HG03342 (cell line): ENCODE results near the gene PPL.
A peak's percentile ranks its signal among the peaks of the same experiment; 100 is the strongest.

Experiments
- ATAC-seq: cut with Tn5 transposase; IDR thresholded peaks from one replicate; pipeline ENCODE4 v1.9.1; 2021; ENCODE audit warnings: mild to moderate bottlenecking, moderate library complexity; ENCODE audit not compliant: unreplicated experiment

Gene PPL

DNA sequence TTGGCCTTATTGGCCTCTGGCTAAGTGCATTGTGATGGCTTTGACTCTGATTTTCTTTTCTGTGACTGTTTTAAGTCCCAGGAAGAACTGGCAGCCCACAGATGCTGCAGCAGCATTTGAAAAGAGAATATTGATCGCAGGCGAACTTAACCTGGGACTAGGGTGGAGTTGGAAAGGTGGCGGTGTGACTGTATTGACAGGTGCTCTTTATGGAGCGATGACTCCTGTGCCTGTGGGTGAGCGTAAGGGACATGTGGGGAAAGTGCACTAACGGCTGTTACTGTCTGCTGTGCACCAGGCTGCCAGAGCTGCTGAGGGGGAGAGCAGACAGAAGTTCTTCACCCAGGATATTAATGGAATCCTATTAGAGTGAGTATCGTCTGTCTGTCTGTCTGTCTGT, 68.4 kb downstream of the PPL start:
- ATAC-seq, result no peak

DNA sequence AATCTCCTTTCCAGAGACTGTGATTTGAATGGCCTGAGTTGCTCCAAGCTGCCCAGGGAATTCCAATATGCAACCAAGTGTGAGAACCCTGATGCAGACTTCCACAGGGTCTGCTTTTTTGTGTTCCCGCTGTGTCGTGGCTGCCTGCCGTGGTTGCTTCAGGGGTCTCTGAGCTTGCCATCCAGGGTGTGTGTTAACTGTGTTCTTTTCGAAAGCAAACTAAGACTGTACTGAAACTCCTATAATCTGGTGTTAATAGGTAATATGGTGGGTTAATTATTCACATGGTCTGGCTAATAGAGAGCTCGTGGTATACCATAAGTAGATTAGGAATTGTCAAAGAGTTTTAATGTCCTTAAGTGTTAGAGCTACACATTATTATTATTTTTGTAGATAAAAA, 68.9 kb downstream of the PPL start:
- ATAC-seq, result no peak

DNA sequence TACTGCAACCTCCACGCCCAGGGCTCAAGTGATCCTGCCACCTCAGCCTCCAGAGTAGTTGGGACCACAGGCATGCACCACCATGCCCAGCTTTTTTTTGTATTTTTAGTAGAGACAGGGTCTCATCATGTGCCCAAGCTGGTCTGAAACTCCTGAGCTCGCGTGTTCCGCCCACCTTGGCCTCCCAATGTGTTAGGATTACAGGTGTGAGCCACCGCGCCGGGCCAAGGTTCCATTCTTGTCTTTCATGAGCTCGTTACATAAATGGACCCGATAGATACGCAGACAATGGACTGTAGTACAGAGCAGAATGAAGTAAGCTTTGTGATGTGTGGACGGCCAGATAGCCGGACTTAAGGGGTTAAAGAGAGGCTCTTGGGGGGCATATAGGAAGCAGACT, 70.4 kb downstream of the PPL start:
- ATAC-seq, result no peak

DNA sequence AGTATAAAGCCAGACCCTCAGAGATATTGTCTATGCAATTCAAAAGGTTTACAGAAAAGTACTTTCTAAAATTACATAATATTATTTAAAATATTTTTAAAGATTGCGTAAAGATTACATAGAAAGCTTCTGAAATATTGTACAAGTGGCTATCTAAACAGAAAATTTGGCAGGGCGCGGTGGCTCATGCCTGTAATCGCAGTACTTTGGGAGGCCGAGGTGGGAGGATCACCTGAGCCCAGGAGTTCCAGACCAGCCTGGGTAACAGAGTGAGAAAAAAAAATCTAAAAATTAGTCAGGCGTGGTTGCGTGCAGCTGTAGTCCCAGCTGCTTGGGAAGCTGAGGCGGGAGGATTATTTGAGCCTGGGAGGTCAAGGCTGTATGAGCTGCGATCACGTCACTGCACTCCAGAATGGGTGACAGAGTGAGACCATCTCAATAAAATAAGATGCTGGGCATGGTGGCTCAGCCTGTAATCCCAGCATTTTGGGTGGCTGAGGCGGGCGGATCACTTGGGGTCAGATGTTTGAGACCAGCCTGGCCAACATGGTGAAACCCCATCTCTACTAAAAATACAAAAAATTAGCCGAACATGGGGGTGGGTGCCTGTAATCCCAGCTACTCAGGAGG, 71.6 kb downstream of the PPL start:
- ATAC-seq, result no peak

DNA sequence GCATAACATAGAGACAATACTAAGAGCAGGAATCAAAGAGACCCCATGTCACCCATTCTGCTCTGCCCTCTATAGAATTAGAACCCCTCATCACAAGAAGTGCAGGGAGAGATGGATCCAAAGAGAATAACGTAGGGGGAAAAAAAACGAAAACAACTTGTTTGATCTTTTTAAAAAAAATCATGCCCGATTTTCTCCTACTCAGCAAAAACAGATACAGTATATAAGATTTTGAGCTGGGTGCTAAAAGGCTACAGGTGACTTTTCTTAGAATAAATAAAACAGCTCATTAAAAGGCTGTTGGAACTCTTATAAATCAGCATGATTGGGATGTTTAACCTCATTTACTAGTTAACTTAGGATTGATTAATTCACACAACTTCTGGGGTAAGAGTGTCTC, 72.2 kb downstream of the PPL start:
- ATAC-seq, result no peak

DNA sequence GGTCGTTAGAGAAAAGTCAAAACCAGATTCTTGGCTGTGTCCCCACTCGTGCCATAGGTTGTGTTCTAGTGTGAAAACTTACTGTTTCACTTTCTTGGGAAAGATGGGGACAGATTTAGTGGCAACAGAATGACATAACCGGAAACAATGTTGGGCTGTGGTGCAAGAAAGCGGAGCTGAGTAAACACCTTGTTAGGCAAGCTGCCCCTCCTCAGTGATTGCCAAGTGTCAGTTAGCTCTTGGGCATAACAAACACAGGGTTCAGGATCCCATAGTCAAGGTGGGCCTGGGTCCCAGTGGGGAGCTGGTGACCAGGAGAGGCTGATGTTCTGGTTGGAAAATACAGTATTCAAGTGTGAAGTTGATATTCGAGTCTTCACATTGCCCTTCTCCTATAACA, 74.3 kb downstream of the PPL start:
- no peak for ATAC-seq

DNA sequence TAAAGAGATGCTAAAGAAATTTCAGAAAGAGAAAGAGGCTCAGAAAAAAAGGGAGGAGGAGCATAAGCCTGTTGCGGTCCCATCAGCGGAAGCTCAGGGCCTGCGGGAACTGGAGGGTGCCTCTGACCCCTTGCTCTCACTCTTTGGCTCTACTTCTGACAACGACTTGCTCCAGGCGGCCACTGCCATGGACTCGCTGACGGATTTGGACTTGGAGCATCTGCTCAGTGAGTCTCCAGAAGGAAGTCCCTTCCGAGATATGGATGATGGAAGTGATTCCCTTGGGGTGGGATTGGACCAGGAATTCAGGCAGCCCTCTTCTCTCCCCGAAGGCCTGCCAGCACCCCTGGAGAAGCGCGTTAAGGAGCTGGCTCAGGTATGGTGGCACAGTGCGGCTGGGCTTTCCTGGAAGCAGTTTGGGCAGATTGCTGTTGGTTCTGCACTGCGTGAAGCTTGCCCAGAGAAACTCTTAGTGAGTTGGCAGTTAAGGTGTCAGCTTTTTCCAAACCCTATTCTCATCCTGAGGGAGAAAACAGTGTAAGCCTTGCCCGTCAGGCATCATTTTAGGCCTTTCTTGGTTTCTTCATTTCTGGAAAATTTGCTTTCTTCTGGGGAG, 76.1 kb downstream of the PPL start:
- no peak for ATAC-seq

DNA sequence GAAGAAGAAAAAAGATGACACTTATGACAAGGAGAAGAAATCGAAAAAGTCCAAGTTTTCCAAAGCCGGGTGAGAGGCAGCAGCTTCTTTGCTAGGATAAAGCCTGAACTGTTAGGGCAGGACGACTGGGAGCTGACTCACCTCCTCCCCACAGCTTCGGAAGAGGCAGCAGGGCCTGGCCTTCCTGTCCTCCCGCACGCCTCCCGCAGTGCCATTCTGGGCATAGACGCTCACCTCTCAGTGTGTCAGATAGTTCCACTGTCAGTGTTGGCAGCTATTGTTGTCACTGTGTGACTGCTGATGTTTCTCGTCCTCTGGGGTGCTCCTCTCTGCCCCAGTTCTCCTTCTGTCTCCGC, 77.1 kb downstream of the PPL start:
- no peak for ATAC-seq

DNA sequence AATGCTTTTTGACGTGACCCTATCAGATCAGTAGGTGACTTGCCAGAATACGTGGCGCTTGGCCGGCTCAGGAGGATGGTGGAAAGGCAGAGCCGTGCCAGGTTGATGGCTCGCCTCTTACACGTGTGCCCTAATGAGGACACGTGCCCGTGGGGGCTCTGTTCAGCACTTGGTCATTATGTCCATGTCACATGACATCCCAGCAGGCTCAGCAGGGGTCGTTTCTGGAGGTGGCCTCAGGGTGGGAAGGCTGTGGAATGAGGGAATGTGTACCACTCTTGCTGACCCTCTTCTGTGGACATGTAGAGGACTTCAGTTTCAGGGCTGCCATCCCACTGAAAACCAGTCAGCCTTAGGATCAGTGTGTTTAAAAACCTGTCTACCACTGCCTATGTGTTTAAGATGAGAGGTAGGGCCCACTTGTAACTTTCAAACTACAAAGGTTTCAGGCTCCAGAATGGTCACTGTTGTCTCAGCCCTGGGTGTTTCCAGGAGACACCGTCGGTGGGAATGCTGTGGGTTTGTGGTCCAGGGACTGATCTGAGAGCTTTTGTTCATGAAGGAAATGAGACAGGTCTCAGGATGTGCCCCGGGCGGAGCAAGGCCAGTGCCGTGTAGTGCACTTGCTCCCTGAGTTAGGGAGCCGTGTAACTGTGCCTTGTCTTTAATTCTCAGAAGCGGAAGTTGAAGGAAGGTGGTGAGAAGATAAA, 77.6 kb downstream of the PPL start:
- ATAC-seq, result no peak

DNA sequence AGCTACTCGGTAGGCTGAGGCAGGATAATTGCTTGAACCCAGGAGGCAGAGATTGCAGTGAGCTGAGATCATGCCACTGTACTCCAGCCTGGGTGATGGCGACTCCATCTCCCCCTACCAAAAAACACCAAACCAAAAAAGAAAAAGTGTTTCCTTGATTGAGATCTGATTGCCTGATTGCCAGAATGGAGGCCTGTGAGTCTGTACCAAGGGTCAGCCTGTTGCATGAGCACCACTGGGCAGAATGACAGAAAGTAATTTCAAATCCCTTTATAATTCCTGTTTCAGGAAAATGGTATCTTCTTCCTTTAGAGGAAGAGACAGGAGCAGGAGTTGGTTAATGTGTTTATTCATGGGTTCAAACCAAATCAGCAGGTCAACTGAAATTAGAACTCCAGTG, 81.1 kb downstream of the PPL start:
- no peak for ATAC-seq

DNA sequence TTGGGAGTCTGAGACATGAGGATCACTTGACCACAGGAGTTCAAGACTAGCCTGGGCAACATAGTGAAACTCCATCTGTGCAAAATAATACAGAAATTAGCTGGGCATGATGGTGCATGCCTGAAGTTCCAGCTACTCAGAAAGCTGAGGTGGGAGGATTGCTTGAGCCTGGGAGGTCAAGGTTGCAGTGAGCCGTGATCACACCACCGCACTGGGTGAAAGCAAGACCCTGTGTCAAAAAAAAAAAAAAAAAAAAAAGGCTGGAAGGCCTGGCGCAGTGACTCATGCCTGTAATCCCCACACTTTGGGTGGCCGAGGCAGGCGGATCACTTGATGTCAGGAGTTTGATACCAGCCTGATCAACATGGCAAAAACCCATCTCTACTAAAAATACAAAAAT, 81.6 kb downstream of the PPL start:
- ATAC-seq, result no peak

DNA sequence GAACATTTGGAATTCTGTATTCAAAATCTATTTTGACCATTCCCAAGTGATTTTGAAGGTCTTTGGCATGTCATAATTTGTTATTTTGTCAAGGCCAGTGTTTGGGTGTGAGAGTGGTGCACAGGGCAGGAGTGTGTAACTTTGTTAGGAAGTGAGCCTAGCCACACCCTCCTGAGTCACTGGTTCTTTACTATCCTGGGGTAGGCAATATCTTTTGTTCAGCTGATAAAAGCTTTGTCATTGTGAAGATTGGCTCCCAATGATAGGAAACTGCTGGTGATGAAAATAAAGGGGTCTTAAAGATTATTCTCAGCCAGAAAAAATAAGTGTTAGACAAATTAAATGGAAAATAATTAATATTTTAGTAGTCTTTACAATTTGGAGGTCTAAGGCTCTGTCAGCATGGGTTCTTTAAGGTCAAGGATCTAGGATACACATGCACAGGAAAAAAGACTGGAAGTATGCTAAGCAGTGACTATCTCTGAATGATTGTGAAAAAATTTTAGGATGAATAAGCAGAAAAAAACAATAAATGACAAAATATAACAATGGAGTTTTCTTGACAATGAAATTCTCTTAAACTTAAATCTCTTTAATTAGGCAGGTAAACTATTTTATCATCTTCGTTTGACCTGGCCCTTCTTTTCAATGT, 84.6 kb downstream of the PPL start:
- ATAC-seq, result no peak

DNA sequence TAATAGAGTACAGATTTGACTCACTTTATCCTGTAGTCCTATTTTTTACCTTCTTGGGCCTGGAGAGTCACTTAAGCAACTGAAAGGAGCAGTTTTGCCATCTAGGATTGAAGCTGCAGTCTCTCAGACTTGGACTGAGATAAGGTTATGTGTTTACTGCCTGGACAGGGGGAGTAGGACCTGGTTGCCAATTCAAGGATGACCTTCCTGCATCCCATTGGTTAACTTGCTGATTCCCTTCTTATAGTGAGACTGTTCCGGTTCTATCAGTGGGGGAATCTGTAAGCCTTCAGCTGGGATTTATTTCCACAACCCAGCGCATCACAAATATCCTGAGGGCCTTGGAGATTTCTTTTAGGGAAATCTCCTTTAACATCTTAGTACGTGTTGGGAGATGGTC, 86.7 kb downstream of the PPL start:
- ATAC-seq, result no peak

DNA sequence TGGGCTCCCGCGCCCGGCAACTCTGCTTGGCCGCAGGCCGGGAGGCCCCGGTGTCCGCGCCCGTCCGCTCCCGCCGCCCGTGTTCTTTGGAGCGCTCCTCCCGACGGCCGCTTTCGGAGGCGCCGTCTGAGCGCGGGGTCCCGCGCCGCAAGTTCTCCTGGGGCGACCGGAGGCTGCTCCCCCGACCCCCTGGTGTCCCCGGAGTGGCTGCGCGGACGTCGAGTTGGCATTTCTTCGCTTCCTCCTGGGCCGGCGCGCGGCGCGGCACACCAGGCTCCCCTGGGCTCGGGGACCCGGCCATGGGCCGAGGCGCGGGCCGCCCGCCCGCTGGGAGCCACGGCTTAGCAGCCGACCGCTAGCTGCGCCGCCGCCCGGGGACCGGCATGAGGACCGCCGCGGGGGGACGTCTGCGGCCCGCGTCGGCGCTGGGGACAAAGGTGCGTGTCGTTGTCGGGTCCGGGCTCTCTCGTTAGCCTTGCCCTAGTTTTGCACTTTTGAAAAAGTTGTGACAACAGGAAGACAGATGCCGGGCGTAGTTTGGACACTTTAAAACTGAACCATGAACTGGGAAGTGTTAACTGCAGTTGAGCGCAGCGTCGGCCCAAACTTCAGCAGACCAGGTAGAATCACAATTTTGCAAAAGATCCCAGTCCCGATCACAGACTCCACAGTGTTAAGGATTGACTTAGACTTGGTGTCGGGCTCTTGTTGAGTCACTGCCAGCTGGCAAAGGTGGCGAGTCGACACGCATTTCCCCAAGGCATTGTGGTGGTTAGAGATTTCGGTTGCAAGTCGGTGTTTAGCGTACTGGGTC, 89.0 kb downstream of the PPL start:
- ATAC-seq, result peak; percentile 15

DNA sequence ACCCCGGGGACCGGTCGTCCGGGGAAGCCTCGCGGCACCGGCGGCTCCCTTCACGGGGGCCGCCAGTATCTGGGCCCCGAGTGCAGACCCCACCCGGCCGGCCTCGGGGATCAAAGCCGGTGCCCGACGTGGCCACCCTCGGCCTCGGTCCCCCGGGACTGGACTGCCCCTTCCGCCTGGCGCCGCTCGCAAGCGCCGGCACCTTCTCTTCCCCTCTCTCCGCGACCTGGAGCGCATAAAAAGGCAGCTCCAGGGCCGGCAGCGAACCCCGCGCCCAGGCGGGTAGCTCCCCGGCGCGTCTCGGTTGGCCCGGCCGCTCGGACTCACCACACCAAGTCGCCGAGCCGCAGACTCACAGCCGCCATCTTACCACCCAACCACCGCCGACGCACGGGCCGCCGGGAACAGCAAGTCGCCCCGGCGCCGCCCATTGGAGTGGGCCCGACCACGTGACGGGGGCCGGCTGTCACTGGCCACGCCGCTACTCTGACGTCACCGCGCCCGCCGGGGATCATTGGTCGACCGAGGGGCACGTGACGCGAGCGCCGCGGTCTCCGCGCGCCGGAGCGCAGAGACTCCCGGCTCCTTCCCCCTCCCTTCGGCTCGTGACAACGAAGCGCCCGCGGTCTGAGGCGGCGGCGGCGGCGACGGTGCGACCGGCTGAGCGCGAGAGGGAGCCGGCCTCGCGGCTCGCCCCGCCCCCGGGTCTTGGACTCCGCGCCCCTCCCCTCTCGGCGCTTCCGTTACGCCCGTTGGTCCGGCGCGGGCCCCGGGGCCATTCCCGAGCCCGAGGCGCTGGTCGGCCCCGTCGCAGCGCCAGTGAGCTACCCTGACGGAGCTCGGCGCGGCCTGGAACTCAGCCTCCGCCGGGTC, 89.8 kb downstream of the PPL start, which contains the start of the genes GLYR1 and UBN1:
GLYR1 (minus strand) TSS at position 388 of the 873 bp plus-strand sequence; CDS start at position 365, 23 bp downstream.
UBN1 (plus strand) TSS at position 581 of the 873 bp plus-strand sequence. CDS start 5,437 bp downstream, outside the sequence.
- ATAC-seq, result peak; percentile 83

DNA sequence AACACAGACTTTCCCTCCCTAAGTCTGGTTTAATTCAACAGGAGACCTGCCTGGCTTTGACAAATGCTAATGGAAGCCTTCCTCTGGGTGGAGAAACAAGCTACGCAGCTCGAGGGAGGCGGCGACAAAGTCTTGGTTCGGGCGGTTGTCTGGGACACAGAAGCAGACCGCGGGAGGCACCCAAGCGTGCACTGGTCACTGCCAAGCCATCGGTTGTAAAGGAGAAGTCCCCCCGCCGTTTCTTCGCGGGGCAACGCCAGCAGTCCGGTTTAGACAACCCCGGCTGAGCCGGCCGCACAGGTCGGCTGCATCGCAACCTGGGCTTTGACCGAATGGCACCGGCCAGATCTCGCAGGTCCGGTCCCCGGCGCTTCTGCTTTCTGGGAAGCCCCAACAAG, 90.4 kb downstream of the PPL start:
- ATAC-seq, result peak; percentile 5

DNA sequence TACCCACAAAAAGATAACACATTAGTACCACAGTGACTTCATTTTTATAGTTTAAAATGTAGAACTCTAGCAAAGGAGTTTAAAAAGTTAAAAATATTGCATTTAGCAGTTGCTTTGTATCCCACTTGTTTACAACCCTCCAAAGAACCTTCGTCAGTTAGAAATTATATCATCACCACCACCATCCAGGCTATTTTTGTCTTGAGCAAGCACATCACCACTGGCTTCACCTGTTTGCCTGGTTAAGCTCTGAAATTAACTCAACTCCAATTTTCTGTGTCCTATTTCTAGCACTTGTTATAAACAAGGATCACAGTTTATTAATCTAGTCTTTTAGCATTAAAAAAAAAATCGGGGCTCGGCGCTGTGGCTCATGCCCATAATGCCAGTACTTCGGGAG, 96.0 kb downstream of the PPL start:
- ATAC-seq, result no peak

DNA sequence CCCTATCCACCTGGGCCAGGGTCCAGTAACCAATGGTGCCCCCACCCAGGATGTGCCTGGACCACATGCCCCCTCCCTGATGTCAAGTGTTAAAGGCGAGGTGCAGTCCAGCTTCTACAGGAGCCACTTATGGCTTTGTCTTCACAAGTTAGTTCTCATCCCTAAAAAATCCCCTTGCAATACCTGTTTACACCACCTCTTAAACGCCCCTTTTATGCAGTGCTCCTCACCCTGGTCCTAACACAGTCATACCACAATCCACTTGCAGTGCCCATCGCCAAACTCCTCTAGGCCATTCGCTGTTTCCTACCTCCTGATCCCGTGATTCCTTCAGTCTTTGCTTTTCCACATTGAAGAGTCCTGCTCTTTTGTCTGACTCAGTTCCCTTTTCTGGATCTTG, 97.0 kb downstream of the PPL start:
- no peak for ATAC-seq

DNA sequence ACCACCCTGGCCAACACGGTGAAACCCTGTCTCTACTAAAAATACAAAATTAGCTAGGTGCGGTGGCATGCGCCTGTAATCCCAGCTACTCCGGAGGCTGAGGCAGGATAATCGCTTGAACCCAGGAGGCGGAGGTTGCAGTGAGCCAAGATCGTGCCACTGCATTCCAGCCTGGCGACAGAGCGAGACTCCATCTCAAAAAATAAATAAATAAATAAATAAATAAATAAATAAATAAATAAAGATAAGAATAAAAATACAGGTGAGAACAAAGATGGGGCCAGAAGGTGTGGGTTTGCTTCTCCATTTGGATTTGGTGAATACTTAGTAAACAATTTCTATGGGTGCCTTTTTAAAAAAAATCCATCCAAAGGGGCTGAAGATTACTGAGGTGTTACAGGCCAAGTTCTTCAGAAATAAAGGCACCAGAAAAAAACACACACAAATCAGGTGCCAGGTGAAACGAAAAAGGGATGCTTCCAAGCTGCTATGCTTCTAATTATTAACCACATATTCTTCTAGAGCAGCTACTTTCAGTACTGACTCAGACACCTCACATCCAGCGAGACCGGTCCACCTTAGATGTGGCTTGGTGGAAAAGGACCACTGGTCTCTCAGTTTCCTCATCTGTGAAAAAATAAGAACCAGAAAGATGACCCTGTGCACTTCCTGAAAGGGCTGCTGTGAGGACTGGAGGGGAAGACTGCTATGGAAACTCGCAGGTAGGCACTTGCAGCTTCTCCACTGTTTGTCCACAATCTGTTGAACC, 99.0 kb downstream of the PPL start:
- no peak for ATAC-seq
